HEK293 (cell line): ENCODE results near the gene BTBD3.

Experiments
- CTCF ChIA-PET: fragments of 350-600 bp; formaldehyde crosslinking; extraction: SDS; loops from one replicate; lab custom pipeline; 2021; ENCODE audit warnings: antibody characterized with exemption; lab: Yijun Ruan, JAX
- POLR2A ChIA-PET: fragments of 300-600 bp; formaldehyde crosslinking; extraction: SDS; loops from one replicate; lab custom pipeline; 2020; ENCODE audit warnings: antibody characterized with exemption, inconsistent platforms; lab: Yijun Ruan, JAX
- H3K27ac ChIP-seq: fragments of 200-500 bp; sonication (Bioruptor generic); 2 replicates; pipeline ENCODE4 v1.5.1; 2014; ENCODE audit warnings: low read depth, low read length, control low read depth, inconsistent platforms; ENCODE audit errors: extremely low read depth
- H3K36me3 ChIP-seq, 2 experiments: fragments of 200-500 bp in 1 of 2; sonication (Bioruptor generic) in 1 of 2; 1 replicate in 1 of 2; 2 replicates in 1 of 2; pipeline ENCODE4 v1.5.1; 2014 to 2017; ENCODE audit warnings: inconsistent platforms in 2 of 2, low read length in 2 of 2; ENCODE audit not compliant: control insufficient read depth in 2 of 2, insufficient read depth in 1 of 2
- H3K4me1 ChIP-seq: fragments of 200-500 bp; sonication (Bioruptor generic); 2 replicates; pipeline ENCODE4 v1.5.1; 2014; ENCODE audit warnings: mild to moderate bottlenecking, low read length, inconsistent platforms; ENCODE audit not compliant: control insufficient read depth, insufficient read depth
- H3K4me3 ChIP-seq: 2 replicates; pipeline ENCODE4 v1.5.1; 2011; ENCODE audit warnings: low read depth, mild to moderate bottlenecking, control low read depth, low read length, moderate library complexity
- H3K9me3 ChIP-seq: fragments of 200-500 bp; sonication (Bioruptor generic); 2 replicates; pipeline ENCODE4 v1.5.1; 2014; ENCODE audit warnings: low read depth, low read length, inconsistent platforms; ENCODE audit not compliant: control insufficient read depth, insufficient read depth
- GFI1B ChIP-seq: fragments of 450-650 bp; formaldehyde crosslinking; IDR thresholded peaks from 2 replicates; pipeline ENCODE4 v1.5.1; 2016; ENCODE audit warnings: missing biosample characterization, missing genetic modification characterization
- GLI2 ChIP-seq: fragments of 450-650 bp; formaldehyde crosslinking; IDR thresholded peaks from 2 replicates; pipeline ENCODE4; 2017; ENCODE audit warnings: missing biosample characterization, missing genetic modification characterization, low read depth, borderline replicate concordance
- GLIS1 ChIP-seq: fragments of 450-650 bp; formaldehyde crosslinking; IDR thresholded peaks from 2 replicates; pipeline ENCODE4 v1.5.1; 2016; ENCODE audit warnings: missing biosample characterization, missing genetic modification characterization
- ZIC2 ChIP-seq: fragments of 450-650 bp; formaldehyde crosslinking; IDR thresholded peaks from 2 replicates; pipeline ENCODE4 v1.5.1; 2016; ENCODE audit warnings: missing biosample characterization, missing genetic modification characterization
- ZNF121 ChIP-seq: fragments of 450-650 bp; formaldehyde crosslinking; IDR thresholded peaks from 2 replicates; pipeline ENCODE4 v1.5.1; 2016; ENCODE audit warnings: missing biosample characterization, missing genetic modification characterization
- ZNF140 ChIP-seq: fragments of 450-650 bp; formaldehyde crosslinking; IDR thresholded peaks from 2 replicates; pipeline ENCODE4 v1.5.1; 2016; ENCODE audit warnings: missing biosample characterization, missing genetic modification characterization
- ZNF146 ChIP-seq: fragments of 450-650 bp; formaldehyde crosslinking; IDR thresholded peaks from 2 replicates; pipeline ENCODE4 v1.5.1; 2016; ENCODE audit warnings: missing biosample characterization, missing genetic modification characterization
- ZNF394 ChIP-seq: fragments of 450-650 bp; formaldehyde crosslinking; IDR thresholded peaks from 2 replicates; pipeline ENCODE4 v1.5.1; 2016; ENCODE audit warnings: missing biosample characterization, missing genetic modification characterization, mild to moderate bottlenecking, moderate library complexity, borderline replicate concordance
- ZNF530 ChIP-seq: fragments of 450-650 bp; formaldehyde crosslinking; IDR thresholded peaks from 2 replicates; pipeline ENCODE4 v1.5.1; 2016; ENCODE audit warnings: low read depth, missing biosample characterization, missing genetic modification characterization
- ZNF596 ChIP-seq: fragments of 450-650 bp; IDR thresholded peaks from 2 replicates; pipeline ENCODE4 v1.5.0; 2018; ENCODE audit warnings: missing biosample characterization, mild to moderate bottlenecking, missing genetic modification characterization, moderate library complexity
- ZNF626 ChIP-seq: fragments of 450-650 bp; sonication (Bioruptor Pico); formaldehyde crosslinking; IDR thresholded peaks from 2 replicates; pipeline ENCODE4 v1.5.1; 2018; ENCODE audit warnings: missing biosample characterization, missing genetic modification characterization, inconsistent platforms
- ZNF660 ChIP-seq: fragments of 450-650 bp; IDR thresholded peaks from 2 replicates; pipeline ENCODE4 v1.5.1; 2018; ENCODE audit warnings: missing biosample characterization, mild to moderate bottlenecking, missing genetic modification characterization
- ZNF664 ChIP-seq: fragments of 450-650 bp; formaldehyde crosslinking; IDR thresholded peaks from 2 replicates; pipeline ENCODE4 v1.5.1; 2016; ENCODE audit warnings: missing biosample characterization, missing genetic modification characterization
- ZNF677 ChIP-seq: fragments of 450-650 bp; IDR thresholded peaks from 2 replicates; pipeline ENCODE4 v1.5.0; 2018; ENCODE audit warnings: missing biosample characterization, mild to moderate bottlenecking, missing genetic modification characterization, moderate library complexity
- ZNF701 ChIP-seq: fragments of 450-650 bp; formaldehyde crosslinking; IDR thresholded peaks from 2 replicates; pipeline ENCODE4 v1.5.1; 2016; ENCODE audit warnings: missing biosample characterization, missing genetic modification characterization
- TF ChIP-seq, protein P1 (sequence below): fragments of 450-650 bp; formaldehyde crosslinking; IDR thresholded peaks from 2 replicates; pipeline ENCODE4 v1.5.1; 2016; ENCODE audit warnings: missing biosample characterization, missing genetic modification characterization
- TF ChIP-seq, protein P2 (sequence below): fragments of 450-650 bp; formaldehyde crosslinking; IDR thresholded peaks from 2 replicates; pipeline ENCODE4 v1.5.0; 2017; ENCODE audit warnings: missing biosample characterization, missing genetic modification characterization, borderline replicate concordance
- TF ChIP-seq, protein P3 (sequence below): fragments of 450-650 bp; formaldehyde crosslinking; IDR thresholded peaks from 2 replicates; pipeline ENCODE4 v1.5.1; 2017; ENCODE audit warnings: missing biosample characterization, missing genetic modification characterization
- TF ChIP-seq, protein P4 (sequence below): fragments of 450-650 bp; formaldehyde crosslinking; IDR thresholded peaks from 2 replicates; pipeline ENCODE4 v1.5.1; 2016; ENCODE audit warnings: missing biosample characterization, missing genetic modification characterization
- TF ChIP-seq, protein P5 (sequence below): fragments of 450-650 bp; formaldehyde crosslinking; IDR thresholded peaks from 2 replicates; pipeline ENCODE4; 2016; ENCODE audit warnings: missing biosample characterization, missing genetic modification characterization

The BTBD3 gene

DNA sequence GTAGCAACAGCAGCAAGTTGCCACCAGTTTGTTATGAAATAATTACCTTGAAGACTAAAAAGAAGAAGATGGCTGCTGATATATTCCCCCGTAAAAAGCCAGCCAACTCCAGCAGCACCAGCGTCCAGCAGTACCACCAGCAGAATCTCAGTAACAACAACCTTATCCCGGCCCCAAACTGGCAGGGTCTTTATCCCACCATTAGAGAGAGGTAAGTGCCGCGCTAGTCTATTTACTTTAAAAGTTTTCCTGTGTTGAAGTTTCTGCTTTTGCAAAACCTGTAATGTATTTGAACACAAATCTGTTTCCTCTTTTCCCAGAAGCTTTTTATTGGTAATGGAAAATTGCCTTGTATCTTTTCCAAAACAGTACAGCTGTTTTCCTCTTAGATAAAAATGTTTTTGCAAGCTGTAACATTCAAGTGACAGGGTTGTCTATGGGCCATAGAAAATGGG, 725 bp downstream of the BTBD3 start:
- ChIA-PET CTCF (interaction anchor here (0.8 kb wide), 1 partner anchor 94 kb away, joined by 3 read pairs; no protein-coding TSS in a partner anchor), POLR2A (no interaction called here)
- TF ChIP-seq, protein P1, sequence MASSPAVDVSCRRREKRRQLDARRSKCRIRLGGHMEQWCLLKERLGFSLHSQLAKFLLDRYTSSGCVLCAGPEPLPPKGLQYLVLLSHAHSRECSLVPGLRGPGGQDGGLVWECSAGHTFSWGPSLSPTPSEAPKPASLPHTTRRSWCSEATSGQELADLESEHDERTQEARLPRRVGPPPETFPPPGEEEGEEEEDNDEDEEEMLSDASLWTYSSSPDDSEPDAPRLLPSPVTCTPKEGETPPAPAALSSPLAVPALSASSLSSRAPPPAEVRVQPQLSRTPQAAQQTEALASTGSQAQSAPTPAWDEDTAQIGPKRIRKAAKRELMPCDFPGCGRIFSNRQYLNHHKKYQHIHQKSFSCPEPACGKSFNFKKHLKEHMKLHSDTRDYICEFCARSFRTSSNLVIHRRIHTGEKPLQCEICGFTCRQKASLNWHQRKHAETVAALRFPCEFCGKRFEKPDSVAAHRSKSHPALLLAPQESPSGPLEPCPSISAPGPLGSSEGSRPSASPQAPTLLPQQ (tag by site-specific recombination), result no peak
- no peaks in the 10 kb centered on the region for H3K9me3 ChIP-seq
- H3K4me3 ChIP-seq, result no peak overlapping the region
- H3K4me1 ChIP-seq, result peaks cover 22% of the 10 kb centered on the region
- H3K27ac ChIP-seq, result no peak overlapping the region
- H3K36me3 ChIP-seq, result peaks cover 0 to 28% of the 10 kb centered on the region in 2 experiments; a peak in 2 of 3 replicates

DNA sequence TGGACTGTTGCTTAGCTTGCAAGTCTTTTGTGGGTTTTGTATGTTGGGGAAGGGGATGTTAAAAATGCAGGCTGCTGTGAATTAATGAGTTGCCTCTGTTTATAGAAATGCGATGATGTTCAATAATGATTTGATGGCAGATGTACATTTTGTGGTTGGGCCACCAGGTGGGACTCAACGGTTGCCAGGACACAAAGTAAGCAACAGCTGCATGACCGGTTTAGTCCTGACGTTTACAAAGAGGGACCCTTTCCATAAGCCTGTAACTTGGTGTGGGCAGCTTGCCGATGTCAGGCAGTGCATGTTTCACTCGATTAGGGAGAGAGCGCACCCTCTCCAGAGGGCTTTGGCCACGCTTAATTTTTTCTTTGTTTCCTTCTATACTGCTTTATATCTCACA, 1.3 kb downstream of the BTBD3 start:
- POLR2A ChIA-PET, result no interaction called here
- no peak for TF ChIP-seq ZNF677 (tag by site-specific recombination)
- no peak for TF ChIP-seq ZNF140 (tag by site-specific recombination)
- TF ChIP-seq, protein P2, sequence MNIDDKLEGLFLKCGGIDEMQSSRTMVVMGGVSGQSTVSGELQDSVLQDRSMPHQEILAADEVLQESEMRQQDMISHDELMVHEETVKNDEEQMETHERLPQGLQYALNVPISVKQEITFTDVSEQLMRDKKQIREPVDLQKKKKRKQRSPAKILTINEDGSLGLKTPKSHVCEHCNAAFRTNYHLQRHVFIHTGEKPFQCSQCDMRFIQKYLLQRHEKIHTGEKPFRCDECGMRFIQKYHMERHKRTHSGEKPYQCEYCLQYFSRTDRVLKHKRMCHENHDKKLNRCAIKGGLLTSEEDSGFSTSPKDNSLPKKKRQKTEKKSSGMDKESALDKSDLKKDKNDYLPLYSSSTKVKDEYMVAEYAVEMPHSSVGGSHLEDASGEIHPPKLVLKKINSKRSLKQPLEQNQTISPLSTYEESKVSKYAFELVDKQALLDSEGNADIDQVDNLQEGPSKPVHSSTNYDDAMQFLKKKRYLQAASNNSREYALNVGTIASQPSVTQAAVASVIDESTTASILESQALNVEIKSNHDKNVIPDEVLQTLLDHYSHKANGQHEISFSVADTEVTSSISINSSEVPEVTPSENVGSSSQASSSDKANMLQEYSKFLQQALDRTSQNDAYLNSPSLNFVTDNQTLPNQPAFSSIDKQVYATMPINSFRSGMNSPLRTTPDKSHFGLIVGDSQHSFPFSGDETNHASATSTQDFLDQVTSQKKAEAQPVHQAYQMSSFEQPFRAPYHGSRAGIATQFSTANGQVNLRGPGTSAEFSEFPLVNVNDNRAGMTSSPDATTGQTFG (tag by site-specific recombination), result no peak
- no peak for TF ChIP-seq GLIS1 (tag by site-specific recombination)
- TF ChIP-seq ZNF626 (tag by site-specific recombination), result no peak
- TF ChIP-seq ZNF121 (tag by site-specific recombination), result no peak
- no peak for TF ChIP-seq ZNF146 (tag by site-specific recombination)
- no peak for TF ChIP-seq GFI1B
- TF ChIP-seq, protein P3, sequence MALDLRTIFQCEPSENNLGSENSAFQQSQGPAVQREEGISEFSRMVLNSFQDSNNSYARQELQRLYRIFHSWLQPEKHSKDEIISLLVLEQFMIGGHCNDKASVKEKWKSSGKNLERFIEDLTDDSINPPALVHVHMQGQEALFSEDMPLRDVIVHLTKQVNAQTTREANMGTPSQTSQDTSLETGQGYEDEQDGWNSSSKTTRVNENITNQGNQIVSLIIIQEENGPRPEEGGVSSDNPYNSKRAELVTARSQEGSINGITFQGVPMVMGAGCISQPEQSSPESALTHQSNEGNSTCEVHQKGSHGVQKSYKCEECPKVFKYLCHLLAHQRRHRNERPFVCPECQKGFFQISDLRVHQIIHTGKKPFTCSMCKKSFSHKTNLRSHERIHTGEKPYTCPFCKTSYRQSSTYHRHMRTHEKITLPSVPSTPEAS (tag by site-specific recombination), result no peak
- no peak for TF ChIP-seq ZNF530 (tag by site-specific recombination)
- TF ChIP-seq ZNF394, result no peak
- no peak for TF ChIP-seq ZNF660 (tag by site-specific recombination)
- no peak for TF ChIP-seq ZIC2
- no peak for TF ChIP-seq ZNF596 (tag by site-specific recombination)
- no peak for TF ChIP-seq GLI2
- TF ChIP-seq, protein P4, sequence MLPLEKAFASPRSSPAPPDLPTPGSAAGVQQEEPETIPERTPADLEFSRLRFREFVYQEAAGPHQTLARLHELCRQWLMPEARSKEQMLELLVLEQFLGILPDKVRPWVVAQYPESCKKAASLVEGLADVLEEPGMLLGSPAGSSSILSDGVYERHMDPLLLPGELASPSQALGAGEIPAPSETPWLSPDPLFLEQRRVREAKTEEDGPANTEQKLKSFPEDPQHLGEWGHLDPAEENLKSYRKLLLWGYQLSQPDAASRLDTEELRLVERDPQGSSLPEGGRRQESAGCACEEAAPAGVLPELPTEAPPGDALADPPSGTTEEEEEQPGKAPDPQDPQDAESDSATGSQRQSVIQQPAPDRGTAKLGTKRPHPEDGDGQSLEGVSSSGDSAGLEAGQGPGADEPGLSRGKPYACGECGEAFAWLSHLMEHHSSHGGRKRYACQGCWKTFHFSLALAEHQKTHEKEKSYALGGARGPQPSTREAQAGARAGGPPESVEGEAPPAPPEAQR (tag by site-specific recombination), result no peak
- TF ChIP-seq ZNF701, result no peak
- TF ChIP-seq, protein P5, sequence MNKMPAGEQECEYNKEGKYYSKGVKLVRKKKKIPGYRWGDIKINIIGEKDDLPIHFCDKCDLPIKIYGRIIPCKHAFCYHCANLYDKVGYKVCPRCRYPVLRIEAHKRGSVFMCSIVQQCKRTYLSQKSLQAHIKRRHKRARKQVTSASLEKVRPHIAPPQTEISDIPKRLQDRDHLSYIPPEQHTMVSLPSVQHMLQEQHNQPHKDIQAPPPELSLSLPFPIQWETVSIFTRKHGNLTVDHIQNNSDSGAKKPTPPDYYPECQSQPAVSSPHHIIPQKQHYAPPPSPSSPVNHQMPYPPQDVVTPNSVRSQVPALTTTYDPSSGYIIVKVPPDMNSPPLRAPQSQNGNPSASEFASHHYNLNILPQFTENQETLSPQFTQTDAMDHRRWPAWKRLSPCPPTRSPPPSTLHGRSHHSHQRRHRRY (tag by site-specific recombination), result no peak
- TF ChIP-seq ZNF664, result no peak
- Histone ChIP-seq H3K4me1 (peaks cover 22% of the 10 kb centered on the region), H3K9me3 (no peaks in the 10 kb centered on the region), H3K36me3 (peaks cover 0 to 33% of the 10 kb centered on the region in 2 experiments), H3K4me3 (no peak overlapping the region), H3K27ac (no peak overlapping the region)
- CTCF ChIA-PET, result no interaction called here
